GM19043 (cell line): ENCODE data around the gene ROM1.
"Not testable (repeated sequence)": the region's sequence is repeated elsewhere in the genome, so short reads cannot be mapped to it uniquely, and the experiment has no call there.

Source experiments
- ATAC-seq: cut with Tn5 transposase; IDR thresholded peaks from one replicate; pipeline ENCODE4 v1.9.1; 2021; ENCODE audit warnings: low read depth; ENCODE audit not compliant: unreplicated experiment

ROM1 gene

GRCh38 chr11:62612366-62613290 lies at the start of gene ROM1, which contains the start of gene EML3:
Gene ROM1, plus strand, starts transcription at chr11:62613257. Its CDS starts 25 bp downstream, at chr11:62613282.
Gene EML3, minus strand, starts transcription at chr11:62612775. Its CDS starts 318 bp downstream, at chr11:62612457.
- peak; percentile 72 for ATAC-seq

GRCh38 chr11:62565100-62565802 lies 47.8 kb upstream of the ROM1 start:
- ATAC-seq, result no peak

GRCh38 chr11:62566247-62566646 lies 46.8 kb upstream of the ROM1 start:
- ATAC-seq, result no peak

GRCh38 chr11:62567018-62567633 lies 45.9 kb upstream of the ROM1 start:
- ATAC-seq, result no peak

GRCh38 chr11:62569611-62570010 lies 43.4 kb upstream of the ROM1 start:
- ATAC-seq, result no peak

- not testable (repeated sequence) for ATAC-seq
These were observed 42.2 kb upstream of the ROM1 start for GRCh38 chr11:62570903-62571302.

GRCh38 chr11:62571493-62571892 lies 41.6 kb upstream of the ROM1 start:
- ATAC-seq, result not testable (repeated sequence)

- ATAC-seq, result no peak
These were observed 40.6 kb upstream of the ROM1 start for GRCh38 chr11:62572431-62572830.

GRCh38 chr11:62573006-62573591 lies 40.0 kb upstream of the ROM1 start:
- ATAC-seq, result no peak

GRCh38 chr11:62573592-62574362 lies 39.3 kb upstream of the ROM1 start, which contains the start of gene EEF1G:
Gene EEF1G, minus strand, starts transcription at chr11:62573891. Its CDS starts 49 bp downstream, at chr11:62573842.
- ATAC-seq, result peak; percentile 86

- peak; percentile 9 for ATAC-seq
These were observed 38.5 kb upstream of the ROM1 start for GRCh38 chr11:62574363-62575071.

- ATAC-seq, result no peak
These were observed 37.9 kb upstream of the ROM1 start for GRCh38 chr11:62575156-62575555.

- no peak for ATAC-seq
These were observed 37.2 kb upstream of the ROM1 start for GRCh38 chr11:62575837-62576236.

- no peak for ATAC-seq
These were observed 35.9 kb upstream of the ROM1 start for GRCh38 chr11:62577046-62577714.

GRCh38 chr11:62578541-62578940 lies 34.5 kb upstream of the ROM1 start:
- ATAC-seq, result no peak

GRCh38 chr11:62579252-62579651 lies 33.8 kb upstream of the ROM1 start:
- no peak for ATAC-seq

GRCh38 chr11:62580959-62581715 lies 31.9 kb upstream of the ROM1 start:
- no peak for ATAC-seq

GRCh38 chr11:62581735-62582134 lies 31.3 kb upstream of the ROM1 start:
- ATAC-seq, result not testable (repeated sequence)
